Glomerular endothelial cell (primary cell): ENCODE data around the gene SART3. TPM values are rescaled to one million over a fixed set of nuclear protein-coding genes. Genes with fewer than 3 reads are reported as not detected.
"Not testable (repeated sequence)": the region's sequence is repeated elsewhere in the genome, so short reads cannot be mapped to it uniquely, and the experiment has no call there.

Source experiments
- DNase-seq: peaks from one replicate; pipeline ENCODE4 v3.0.0-alpha.2; 2011; ENCODE audit warnings: low read depth, low spot score; ENCODE audit errors: extremely low read depth
- total RNA-seq: library from RNA; depleted of rRNA; stranded (reverse); fragments of >200 nt; gene quantifications from 2 replicates; pipeline ENCODE4 v1.2.3, GENCODE V29; 2015

SART3 gene
- total RNA-seq, 1 donor from 2014 or later = 54.7 TPM

DNA sequence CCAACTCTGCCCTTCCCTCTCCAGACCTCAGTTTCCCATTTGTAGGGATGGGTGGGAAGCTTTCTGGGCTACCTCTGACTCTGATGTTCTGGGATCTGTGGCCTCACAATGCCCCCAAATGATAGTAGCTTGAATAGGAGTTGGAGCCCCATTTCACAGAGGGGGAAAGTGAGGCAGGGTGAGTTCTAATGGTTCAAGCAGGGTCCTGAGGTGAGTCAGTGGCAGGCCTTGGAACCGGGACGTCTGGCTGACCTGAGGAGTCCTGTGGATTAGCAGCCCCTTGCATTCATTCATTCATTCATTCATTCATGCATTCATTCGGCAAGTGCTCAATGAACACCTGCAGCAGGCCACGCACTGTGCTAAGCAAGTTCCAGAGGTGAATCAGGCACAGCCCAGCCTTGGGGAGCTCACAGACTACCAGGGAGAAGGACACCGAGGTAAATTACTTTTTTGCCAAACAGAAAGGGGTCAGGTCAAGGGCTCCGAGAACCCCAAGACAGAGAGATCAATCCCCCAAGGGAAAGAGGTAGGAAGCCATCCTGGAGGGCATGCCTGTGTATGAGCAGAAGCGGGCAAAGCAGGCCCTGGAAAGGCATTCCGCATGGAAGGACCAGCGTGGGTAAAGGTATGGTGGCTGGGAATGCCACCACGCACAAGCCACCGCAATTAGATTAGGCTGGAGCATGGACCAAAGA lies 37.7 kb upstream of the SART3 start:
- DNase-seq = no peak

DNA sequence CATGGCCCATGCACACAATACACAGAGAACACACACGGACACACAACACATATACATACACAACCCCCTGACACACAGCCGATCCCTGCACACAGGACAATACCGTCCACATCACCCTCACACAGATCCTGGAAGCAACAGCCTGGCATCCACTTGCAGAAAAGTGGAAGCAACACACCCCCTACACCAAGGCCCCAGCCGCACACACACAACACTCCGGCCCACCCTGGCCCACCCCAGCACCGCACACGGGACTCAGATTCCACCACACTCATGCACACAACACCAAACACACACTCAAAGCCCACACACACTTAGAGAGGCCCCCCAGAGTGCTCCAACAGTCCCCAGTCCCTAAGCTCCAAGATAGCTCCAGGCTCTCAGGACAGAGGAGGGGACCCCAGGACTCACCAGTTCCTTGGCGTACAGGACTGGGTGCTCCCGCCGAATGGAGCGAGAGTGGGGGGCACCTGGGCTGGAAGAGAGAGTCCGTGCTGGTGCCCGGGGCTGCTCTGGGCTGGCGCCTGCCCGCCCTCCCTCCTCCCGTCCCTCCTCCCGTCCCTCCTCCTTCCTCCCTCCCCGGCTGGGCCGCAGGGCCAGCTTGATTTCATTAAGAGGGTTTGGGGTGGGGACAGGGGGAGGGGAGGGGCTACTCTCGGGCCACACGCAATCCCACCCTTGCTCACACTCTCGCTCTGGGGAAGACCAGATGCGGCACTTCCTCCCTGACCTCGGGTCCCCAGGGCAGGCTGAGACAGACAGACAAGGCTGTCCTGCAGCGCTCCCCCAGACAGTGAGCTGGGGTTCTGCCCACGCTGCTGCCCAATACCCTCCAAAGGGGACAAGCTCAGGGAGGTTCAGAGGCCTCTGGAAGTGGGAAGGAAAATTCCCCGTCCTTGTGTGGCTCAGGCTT lies 36.8 kb upstream of the SART3 start, which contains the start of gene TMEM119:
TMEM119 (minus strand) TSS at position 526 of the 913 bp plus-strand sequence. CDS start 5,701 bp downstream, outside the sequence.
- DNase-seq = no peak

DNA sequence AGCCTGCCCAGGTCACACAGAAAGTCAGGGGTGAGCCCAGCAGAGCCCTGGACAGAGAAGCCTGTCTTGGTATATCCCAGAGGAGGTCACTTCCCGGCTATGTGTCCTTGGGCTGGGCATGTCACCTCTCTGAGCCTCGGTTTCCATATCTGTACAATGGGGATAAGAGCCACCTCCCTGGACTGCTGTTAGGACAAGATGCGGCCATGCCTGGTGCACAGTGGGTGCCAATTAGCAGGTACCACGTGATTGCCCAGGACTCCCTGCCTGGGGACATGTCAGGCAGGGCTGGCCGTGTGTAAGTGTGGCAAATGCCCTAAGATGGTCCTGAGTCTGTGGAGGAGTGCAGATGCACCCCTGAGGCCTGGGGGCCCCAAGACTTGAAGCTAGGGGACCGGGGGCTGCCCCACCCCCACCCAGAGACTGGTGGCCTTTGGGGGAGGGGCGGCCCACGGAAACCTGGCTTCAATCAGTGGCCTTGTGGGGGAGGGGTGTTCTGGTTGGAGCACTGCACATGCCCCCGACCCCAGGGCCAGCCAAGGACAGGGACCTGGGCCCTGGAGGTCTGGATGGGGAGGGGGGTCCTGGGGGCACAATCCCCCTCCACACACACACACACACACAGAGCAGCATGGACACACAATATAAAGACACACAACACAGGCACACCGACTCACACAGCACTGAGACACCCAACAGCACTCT lies 36.0 kb upstream of the SART3 start:
- no peak for DNase-seq

DNA sequence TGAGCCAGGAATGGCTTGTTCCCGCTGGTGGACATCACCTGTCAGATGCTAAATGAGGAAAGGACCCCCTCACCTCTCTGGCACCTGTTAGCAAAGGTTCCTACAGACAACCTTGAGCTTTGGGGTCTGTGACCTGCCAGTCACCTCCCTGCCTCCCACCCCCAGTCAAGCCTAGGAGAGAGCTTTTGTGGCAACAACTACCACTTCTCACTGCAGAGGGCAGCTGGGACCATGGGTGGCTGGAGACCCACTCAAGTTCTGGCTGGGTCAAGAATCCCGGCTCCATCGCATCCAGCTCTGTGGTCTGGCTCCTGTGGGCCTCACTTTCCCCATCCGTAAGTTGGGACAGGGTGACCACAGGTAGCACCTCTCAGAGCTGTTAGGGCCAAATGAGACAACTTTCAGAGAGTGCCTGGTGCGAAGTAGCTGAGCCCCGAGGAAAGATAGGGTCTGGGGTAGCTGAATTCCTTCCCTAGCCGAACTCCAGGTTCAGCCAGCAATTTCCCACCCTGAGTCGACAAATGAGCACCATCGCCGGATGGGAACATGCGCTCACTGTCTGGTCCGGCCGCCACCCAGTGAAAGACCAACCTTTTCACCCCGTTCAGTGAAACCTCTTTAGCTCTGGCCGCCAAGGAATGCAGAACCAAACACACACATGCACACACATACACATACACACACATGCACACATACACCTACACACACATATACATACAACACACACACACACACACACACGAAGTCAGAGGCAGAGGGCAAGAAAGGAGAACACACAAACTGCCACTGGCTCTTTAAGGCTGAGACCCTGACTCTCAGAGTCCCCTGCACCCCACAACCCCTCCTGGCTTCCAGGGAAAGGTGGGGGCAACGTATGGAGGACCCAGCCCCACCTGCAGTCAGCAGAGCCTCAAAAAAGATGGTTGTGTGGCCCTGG lies 35.0 kb upstream of the SART3 start:
- no peak for DNase-seq

DNA sequence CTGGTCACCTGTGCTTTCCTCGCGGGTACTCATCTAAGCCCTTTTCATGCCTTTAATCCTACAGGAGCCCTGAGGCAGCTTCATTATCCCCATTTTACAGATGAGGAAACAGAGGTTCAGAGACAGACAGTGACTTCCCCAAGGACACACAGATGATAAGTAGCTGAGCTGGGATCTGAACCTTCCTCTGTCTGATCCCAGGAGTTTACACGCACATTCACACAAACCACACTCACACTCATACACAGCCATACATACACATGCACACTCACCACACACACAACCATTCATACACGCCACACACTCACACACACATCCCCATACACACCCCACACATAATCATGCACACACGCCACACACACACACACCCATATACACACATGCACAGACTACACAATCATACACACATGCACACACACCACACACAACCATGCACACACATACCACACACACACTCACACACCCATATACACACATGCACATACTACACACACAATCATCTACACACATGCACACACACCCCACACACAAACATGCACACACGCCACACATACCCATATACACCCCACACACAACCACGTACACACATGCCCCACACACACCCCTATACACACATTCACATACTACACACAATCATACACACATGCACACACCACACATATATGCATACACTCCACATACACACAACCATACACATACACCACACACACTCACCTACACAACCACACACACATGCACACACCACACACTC lies 34.2 kb upstream of the SART3 start:
- no peak for DNase-seq

DNA sequence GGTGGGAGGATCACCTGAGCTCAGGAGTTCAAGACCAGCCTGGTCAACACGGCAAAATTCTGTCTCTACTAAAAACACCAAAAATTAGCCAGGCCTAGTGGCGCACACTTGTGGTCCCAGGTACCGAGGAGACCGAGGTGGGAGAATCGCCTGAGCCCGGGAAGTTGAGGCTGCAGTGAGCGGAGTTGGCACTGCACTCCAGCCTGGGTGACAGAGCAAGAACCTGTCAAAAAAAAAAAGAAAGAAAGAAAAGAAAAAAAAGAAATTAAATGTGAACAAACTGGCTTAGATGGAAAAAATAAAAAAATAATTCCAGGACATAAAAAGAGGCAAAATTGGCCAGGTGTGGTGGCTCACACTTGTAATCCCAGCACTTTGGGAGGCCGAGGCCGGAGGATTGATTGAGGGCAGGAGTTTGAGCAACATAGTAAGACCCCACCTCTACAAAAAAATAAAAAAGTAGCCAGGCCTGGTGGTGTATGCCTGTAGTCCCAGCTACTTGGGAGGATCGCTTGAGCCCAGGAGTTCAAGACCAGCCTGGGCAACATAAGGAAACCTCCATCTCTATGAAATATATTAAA lies 33.4 kb upstream of the SART3 start:
- DNase-seq = no peak

DNA sequence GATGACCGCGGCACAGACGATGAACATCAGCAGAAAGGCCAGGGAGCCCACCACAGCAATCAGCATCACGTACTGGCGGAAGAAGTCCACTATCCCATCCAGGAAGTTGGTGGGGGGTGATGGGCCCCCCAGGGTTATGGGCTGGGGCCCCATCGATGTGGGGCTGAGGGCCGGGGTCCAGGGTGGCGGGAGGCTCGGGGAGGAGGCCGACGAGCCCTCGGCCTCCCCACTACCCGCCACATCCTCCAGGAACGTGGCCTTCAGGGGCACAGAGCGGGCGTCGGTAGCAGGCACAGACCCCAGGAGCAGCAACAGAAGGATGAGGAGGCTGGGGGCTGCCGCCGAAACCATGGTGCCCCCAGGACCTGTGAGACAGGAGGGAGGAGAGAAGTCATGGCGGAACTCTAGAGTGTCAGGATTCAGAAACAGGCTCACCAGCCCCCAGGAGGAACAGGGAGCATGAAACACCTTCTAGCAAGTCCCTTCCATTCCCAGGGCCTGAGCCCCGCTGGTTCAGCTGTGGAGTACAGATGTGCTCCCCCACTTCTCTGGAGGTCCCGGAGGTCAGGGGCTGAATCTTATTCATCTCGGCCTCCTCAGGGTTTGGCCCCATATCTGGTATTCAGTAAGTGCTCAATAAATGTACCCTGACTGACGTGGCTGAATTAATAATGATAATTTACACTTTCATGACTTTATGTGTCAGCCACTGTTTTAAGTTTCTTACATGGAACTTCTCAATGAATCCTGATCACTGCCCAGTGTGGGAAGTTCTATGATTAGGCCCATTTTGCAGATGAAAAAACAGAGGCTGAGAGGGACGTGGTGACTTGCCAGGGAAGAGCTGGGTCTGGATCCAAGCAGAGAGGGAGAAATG lies 31.3 kb upstream of the SART3 start:
- no peak for DNase-seq

DNA sequence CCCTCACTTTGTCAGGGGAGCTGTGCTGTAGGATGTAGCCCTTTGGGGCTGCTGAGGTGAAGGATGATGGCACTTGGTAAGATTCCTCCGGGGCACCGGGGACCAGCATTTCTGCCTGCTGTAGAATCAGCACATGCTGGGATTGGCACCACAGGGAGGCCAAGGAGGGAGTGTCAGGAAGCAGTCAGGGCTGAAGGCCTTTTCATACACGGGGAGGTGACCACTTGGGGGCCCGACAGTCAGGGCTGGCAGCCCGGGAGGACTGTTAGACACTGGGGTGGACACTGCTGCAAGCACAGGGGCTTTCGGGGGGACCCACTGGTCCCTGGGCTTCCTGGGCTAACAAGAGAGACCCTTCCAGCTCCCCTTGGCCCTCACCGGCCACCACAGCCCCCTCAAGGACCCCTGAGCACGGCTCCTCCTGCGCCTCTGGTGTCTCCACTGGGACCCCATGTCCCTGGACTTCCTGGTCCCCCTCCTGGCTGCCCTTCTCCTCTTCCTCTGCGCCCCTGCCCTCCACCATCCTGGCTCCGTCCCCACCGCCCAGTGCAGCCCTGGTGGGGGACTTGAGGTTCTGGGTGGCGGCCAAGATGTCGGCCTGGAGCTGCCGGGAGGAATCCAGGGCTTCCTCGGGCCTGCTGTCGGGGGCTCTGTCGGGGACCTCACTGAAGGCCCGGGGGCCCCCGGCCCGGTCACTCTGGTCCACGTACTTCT lies 30.5 kb upstream of the SART3 start:
- DNase-seq = no peak

DNA sequence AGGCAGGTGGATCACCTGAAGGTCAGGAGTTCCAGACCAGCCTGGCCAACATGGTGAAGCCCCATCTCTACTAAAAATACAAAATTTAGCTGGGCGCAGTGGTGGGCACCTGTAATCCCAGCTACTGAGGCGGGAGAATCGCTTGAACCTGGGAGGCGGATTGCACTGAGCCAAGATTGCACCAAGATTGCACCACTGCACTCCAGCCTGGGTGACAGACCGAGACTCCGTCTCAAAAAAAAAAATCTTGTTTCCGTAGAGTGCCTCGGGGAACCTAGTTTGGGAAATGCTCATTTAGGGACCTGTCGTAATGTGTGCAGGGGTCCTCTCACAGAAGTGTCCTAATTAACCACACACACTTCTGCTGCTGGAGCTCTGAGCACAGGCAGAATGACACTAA lies 29.5 kb upstream of the SART3 start:
- not testable (repeated sequence) for DNase-seq

DNA sequence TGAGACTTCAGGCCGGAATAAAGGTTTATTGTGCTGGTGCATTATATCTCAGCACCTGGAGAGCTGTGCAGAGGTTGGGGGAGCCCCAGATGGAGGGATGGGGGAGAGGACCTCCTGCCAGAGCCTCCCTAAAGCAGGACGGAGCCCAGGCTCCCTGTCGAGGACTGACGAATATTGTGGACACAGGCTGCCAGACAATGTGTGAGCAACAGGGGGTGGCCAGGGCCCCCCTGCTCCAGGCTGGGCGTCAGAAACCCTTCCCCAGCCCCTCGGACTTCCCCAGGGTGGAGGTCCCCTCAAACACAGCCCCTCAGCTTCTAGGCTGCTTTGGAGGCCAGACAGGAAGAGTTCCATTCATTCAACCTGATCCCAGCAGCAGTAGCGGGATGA lies 28.9 kb upstream of the SART3 start:
- DNase-seq = no peak

DNA sequence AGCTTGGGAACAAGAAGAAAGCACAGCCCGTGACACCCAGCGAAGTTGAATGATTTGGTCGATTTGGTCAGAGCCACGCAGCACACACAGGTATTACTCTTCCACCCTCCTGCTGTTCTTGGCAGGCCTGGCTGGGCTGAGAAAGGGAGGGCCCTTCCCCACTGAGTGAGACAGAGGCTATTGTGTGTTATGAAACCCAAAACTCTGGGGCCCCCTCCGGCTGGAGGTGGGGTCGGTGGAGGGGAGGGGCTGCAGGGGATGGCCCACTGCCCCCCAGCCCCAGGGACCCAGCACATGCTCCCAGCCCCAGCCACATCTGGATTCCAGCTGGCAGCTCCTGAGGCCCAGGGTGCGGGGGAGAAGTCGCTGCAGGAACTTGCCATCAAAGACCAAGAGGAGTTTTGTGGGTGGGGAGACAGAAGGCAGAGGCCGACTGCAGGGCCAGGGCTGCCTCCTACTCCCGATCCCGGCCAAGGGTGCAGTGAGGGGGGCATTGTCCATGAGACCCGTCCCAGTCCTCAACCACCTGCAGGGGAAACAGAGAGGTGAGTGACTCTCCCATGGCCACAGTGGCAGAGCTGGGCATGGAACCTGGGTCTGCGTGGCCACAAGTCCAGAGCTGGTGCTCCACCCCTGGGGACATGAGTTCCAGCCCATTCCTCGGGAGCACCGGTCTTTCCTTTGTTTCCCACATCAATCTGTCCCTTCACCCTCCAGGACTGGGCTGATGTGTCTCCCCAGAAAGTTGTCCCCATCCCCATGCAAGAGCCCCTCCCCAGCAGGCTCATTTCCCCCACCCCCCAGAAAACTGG lies 28.3 kb upstream of the SART3 start:
- no peak for DNase-seq

DNA sequence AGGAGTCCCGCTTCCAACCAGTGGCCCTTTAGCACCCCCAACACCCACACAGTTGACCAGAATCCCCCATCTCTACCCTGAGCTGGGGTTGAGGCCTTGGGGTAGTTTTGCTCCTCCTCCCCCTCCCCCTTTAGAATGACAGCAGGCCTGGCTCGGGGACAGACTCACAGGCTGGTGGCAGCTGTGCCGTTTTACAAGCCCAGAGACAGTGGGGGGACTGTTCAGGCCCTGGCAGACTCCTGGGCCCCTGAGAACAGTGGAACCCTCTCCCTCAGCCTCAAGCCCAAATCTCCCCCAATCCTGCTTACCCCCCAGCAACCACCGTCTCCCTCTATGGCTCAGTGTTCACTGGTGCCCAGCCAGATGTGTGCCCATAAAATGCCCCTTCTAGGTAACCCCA lies 26.9 kb upstream of the SART3 start:
- no peak for DNase-seq

DNA sequence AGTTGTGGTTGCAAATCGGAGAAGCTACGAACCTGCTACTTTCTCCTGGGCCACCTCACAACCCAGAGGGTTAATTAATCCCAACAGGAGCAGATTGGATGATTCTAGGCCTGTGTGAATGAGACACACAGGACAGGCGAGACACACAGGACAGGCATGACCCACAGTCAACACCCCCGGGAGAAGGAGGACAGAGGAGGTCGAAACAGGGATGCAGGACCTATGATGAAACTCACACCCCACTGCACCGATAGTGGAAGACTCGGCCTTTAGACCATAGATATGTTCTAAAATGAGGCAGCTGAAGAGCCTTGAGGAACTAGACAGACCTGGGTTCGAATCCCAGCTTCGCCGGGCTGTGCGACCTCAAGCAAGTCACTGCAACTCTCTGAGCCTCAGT lies 25.3 kb upstream of the SART3 start:
- DNase-seq = no peak

DNA sequence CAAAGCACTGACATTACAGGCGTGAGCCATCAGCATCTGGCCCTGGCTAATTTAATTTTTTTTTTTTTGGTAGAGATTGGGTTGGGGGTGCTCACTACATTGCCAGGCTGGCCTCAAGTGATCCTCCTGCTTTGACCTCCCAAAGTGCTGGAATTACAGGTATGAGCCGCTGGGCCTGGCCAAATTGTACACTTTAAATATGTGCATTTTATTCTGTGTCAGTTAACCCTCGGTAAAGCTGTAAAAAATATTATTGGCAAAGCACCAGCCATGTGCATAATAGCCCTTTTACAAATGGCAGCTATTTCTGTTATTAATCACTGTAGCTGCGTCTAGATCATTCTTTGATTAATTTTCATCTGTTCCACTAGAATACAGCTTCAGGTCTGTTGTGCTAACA lies 24.9 kb upstream of the SART3 start:
- no peak for DNase-seq

DNA sequence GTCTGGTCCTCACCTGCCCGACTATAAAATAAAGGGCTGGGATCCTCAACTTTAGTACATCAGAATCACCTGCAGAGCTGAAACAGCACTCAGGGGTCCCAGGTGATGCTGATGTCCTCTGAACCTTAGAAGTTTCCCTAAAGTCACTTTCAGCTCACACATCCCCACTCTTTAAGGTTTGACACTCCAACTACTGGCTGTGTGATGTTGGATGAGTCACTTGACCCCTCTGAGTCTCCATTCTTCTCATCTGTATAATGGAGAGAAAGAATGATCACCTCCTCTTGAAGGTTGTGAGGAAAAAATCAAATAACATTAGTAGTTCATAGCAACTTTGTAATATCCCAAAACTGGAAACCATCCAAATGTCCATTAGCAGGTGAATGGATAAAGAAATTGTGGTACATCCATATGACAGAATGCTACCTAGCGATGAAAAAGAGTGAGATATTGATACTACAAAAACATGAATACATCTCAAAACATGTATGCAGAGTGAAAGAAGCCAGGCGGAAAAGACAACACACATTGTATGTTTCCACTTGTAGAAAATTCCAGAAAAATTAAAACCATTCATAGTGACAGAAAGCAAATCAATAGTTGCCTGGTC lies 23.6 kb upstream of the SART3 start:
- no peak for DNase-seq

DNA sequence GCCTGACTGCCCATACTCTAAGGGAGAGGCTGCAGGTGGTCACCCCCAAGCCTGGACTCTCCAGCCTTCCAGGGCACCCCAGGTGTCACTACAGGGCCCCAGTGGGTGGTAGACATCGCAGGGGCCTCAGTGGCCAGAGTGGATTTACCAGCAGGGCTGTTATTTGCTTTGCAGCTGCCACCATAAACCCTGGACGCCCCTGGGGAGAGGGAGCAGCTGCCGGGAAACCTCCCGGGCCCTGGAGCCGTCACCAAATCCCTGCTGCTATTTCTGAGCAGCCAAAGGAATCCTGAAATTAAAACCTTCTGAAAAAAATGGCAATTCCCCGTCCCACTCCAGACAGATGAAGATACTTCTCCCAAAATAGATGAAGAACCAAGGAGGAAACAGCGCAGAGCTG lies 23.0 kb upstream of the SART3 start:
- DNase-seq = no peak
